GM13977 (cell line): ENCODE measurements around the gene ZNF616.
A peak's percentile ranks its signal among the peaks of the same experiment; 100 is the strongest.

ENCODE experiments used
- DNase-seq: peaks from one replicate; pipeline ENCODE4 v3.0.0; 2012; ENCODE audit warnings: low spot score
- in situ Hi-C: fragments of 300-500 bp; cut with MboI; formaldehyde crosslinking; loops from one replicate; pipeline ENCODE4 v1.12.0; 2022; ENCODE audit warnings: low sequenced_read_pairs, low pct_unique_long_range_greater_than_20kb, mixed read lengths, inconsistent platforms; ENCODE audit not compliant: unreplicated experiment
- TF ChIP-seq, protein P1 (sequence below): IDR thresholded peaks from 2 replicates; pipeline ENCODE4 v1.5.1; 2012; ENCODE audit warnings: mild to moderate bottlenecking, control low read depth; ENCODE audit not compliant: insufficient read depth; ENCODE audit errors: extremely low read depth, missing control alignments

The ZNF616 gene

DNA sequence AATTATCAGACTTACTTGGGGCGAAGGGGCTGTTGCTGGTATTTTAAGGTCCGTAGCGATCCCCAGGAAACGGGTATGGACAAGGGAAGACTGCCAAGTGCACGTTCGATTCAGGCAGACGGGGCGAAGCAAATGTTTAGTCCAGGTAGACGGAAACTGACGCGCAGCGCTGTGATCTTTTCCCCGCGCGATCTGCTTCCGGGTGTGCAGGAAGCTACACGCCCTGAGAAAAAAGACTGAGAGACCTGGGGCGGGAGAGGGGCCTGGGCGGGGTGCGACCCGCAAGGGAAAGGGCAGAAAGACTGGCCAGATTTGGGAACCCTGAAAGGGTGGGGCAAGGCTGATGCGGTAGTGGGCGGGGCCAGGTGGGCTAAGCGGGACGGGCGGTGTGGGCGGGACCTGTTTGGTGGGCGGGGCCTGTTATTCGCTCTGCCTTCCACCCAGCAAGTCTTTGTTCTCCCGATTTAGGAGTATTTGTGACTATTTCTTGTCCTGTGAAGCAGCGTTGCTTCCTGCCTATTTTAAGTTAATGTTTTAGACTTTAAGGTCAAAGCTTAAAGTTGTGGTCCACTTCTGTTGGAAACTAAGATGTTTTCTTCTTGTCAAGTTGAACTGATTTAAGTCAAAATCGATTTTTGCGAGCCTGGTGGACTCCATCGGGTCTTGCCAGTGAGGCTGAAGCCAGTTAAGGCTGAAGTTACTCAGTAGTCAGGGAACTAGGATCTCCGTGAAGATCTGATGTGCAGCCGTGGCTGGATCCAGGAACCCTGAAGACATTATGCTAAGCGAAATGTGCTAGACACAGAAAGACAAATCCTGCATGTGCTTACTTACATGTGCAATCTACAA, 31.8 kb upstream of the ZNF616 start, which contains the start of gene ZNF836:
ZNF836 (minus strand) TSS at position 301 of the 849 bp plus-strand sequence. CDS start 3,549 bp downstream, outside the sequence.
- in situ Hi-C loops, result no loop called here
- TF ChIP-seq, protein P1, sequence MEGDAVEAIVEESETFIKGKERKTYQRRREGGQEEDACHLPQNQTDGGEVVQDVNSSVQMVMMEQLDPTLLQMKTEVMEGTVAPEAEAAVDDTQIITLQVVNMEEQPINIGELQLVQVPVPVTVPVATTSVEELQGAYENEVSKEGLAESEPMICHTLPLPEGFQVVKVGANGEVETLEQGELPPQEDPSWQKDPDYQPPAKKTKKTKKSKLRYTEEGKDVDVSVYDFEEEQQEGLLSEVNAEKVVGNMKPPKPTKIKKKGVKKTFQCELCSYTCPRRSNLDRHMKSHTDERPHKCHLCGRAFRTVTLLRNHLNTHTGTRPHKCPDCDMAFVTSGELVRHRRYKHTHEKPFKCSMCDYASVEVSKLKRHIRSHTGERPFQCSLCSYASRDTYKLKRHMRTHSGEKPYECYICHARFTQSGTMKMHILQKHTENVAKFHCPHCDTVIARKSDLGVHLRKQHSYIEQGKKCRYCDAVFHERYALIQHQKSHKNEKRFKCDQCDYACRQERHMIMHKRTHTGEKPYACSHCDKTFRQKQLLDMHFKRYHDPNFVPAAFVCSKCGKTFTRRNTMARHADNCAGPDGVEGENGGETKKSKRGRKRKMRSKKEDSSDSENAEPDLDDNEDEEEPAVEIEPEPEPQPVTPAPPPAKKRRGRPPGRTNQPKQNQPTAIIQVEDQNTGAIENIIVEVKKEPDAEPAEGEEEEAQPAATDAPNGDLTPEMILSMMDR, result no peak
- DNase-seq, result peak; percentile 88

DNA sequence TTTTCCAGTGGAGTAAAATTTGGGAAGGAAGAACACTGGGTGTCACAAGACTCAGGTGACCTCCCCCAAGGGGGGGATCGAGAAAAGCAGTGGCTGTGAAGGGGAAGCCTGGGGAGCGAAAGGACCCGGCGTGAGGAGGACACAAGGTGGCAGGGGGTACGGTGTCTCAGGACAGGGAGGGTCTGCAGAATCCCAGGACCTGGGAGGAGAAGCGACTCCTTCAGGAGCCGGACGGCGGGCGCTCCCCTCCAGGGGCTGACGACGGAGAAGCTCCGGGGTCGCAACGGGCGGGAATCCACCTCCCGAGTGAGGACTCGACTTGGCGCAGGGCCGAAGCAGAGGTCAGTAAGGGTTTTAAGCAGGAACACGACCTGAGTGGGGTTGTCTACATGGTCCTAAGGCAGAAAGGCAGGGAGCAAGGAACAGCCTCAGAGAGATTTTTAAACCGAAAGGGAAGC, 31.2 kb upstream of the ZNF616 start:
- in situ Hi-C loops, result no loop called here
- no peak for DNase-seq
- TF ChIP-seq, protein P1, result no peak

DNA sequence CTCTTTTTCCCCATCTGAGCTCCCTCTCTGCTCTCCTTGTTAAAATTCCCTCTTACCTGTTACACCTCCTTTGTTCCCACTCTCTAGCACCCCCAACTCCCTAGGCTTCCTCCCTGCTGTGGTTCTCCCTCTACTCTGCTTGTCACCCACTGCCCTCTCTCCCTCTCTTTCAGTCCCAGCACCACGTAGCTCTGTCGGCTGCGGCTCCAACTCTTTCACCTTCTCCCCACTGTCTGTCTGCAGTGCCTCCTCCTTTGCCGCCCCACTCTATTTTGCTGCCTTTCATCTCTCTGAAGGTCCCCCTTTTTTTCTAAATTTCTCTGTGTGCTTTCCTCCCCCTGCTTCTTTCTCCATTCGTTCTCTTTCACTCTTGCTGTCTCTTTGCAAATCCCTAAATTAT, 30.6 kb upstream of the ZNF616 start:
- TF ChIP-seq, protein P1, result no peak
- DNase-seq, result no peak
- in situ Hi-C loops, result no loop called here

DNA sequence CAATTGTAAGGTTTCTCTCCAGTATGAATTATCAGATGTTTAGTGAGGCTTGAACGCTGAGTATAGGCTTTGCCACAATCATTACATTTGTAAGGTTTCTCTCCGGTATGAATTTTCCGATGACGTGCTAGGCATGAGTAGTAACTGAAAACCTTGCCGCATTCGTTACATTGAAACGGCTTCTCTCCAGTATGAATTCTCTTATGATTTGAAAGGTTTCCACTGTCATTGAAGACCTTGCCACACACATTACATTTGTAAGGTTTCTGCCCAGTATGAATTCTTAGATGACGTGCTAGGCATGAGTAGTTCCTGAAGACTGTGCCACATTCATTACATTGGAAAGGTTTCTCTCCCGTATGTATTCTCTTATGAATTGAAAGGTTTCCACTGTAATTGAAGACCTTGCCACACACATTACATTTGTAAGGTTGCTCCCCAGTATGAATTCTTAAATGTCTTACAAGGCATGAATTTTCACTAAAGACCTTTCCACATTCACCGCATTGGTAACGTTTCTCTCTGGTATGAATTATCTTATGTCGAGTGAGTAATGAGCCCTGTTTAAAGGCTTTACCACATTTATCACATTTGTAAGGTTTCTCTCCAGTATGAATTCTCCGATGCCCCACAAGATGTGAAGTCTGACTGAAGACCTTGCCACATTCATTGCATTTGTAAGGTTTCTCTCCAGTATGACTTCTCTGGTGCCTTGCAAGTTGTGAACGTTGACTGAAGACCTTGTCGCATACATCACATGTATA, 16.0 kb upstream of the ZNF616 start:
- in situ Hi-C loops, result no loop called here
- TF ChIP-seq, protein P1, result no peak
- DNase-seq, result no peak

DNA sequence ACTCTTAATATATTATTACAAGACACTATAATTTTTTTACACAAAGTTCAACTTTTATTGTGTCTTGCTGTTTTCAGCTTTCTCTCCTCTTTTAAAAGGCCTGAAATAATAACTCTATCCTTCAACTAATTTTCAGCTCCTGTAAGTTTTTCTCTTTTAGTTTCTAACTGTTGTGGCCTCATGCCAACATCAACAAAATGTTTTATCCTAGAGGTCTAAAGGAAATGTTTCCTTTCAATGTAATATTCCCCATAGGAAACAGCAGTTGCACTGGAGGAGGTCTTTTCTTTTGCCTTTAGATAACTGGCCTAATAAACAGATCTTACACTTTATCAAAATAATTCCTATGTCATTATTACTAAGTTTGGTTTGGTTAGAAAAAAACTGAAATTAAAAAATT, 8.5 kb upstream of the ZNF616 start:
- in situ Hi-C loops, result no loop called here
- TF ChIP-seq, protein P1, result no peak
- no peak for DNase-seq

- DNase-seq, result no peak
- TF ChIP-seq, protein P1, result no peak
- in situ Hi-C loops, result no loop called here
These were observed 2.4 kb upstream of the ZNF616 start for GRCh38 chr19:52142001-52142595.
